Tibial nerve (tissue), 3 donors: ENCODE measurements around the gene GPR78.

Experiments
- CTCF ChIP-seq, 5 experiments: fragments of 200-600 bp in 3 of 5; fragments of 450-650 bp in 2 of 5; sonication (generic) in 3 of 5; IDR thresholded peaks; one replicate each; pipeline ENCODE4 v1.5.1; 2016 to 2019; ENCODE audit warnings: antibody characterized with exemption in 5 of 5, mild to moderate bottlenecking in 3 of 5, moderate library complexity in 2 of 5
- POLR2A ChIP-seq, 2 donors: fragments of 450-650 bp; IDR thresholded peaks; one replicate each; pipeline ENCODE4 v1.6.1; 2017; ENCODE audit warnings: antibody characterized with exemption in 2 of 2, mild to moderate bottlenecking in 2 of 2, moderate library complexity in 2 of 2

- TF ChIP-seq CTCF (IDR thresholded peaks at IDR 0.05) (no peak), POLR2A (IDR thresholded peaks at IDR 0.05) (no peak)
These were observed 45.6 kb upstream of the GPR78 start for GRCh38 chr4:8534611-8535010.
